HG03064 (cell line): Measurements from ENCODE around the gene ISG15.

Experiments
- ATAC-seq: cut with Tn5 transposase; IDR thresholded peaks from one replicate; pipeline ENCODE4 v1.9.1; 2021; ENCODE audit warnings: low read depth; ENCODE audit not compliant: unreplicated experiment

Gene ISG15

GRCh38 chr1:1013105-1013921 is at the start of gene ISG15:
Gene ISG15, plus strand, starts transcription at chr1:1013497. Its CDS starts 77 bp downstream, at chr1:1013574.
- ATAC-seq, result peak; percentile 77

- ATAC-seq, result no peak
Measured at GRCh38 chr1:963746-964525, 49.4 kb upstream of the ISG15 start.

GRCh38 chr1:964691-965525 is 48.4 kb upstream of the ISG15 start:
- ATAC-seq, result no peak

GRCh38 chr1:965526-966134 is 47.7 kb upstream of the ISG15 start:
- no peak for ATAC-seq

- ATAC-seq, result peak; percentile 16
Measured at GRCh38 chr1:966135-966703, 47.1 kb upstream of the ISG15 start, which contains the start of gene PLEKHN1. Gene PLEKHN1, plus strand, starts transcription at chr1:966482. Its CDS starts 50 bp downstream, at chr1:966532.

- peak; percentile 60 for ATAC-seq
Measured at GRCh38 chr1:966704-967300, 46.5 kb upstream of the ISG15 start.

- ATAC-seq, result no peak
Measured at GRCh38 chr1:967466-968343, 45.6 kb upstream of the ISG15 start.

GRCh38 chr1:969260-969855 is 43.9 kb upstream of the ISG15 start:
- no peak for ATAC-seq

GRCh38 chr1:970242-970972 is 42.9 kb upstream of the ISG15 start:
- no peak for ATAC-seq

GRCh38 chr1:970973-971730 is 42.1 kb upstream of the ISG15 start:
- no peak for ATAC-seq

- ATAC-seq, result no peak
Measured at GRCh38 chr1:971751-972506, 41.4 kb upstream of the ISG15 start.

- ATAC-seq, result no peak
Measured at GRCh38 chr1:972726-973458, 40.4 kb upstream of the ISG15 start.

- no peak for ATAC-seq
Measured at GRCh38 chr1:973459-974292, 39.6 kb upstream of the ISG15 start.

GRCh38 chr1:974293-974640 is 39.0 kb upstream of the ISG15 start:
- ATAC-seq, result no peak
